Fibroblast of pulmonary artery (primary cell): ENCODE results near the gene ZCCHC14.
A peak's percentile ranks its signal among the peaks of the same experiment; 100 is the strongest.
"Not testable (repeated sequence)": the region's sequence is repeated elsewhere in the genome, so short reads cannot be mapped to it uniquely, and the experiment has no call there.

Experiments
- DNase-seq: peaks from one replicate; pipeline ENCODE4 v3.0.0-alpha.2; 2010; ENCODE audit warnings: low read depth
- H3K4me3 ChIP-seq: replicated peaks from 2 replicates; pipeline ENCODE4 v1.5.1; 2011; ENCODE audit warnings: low read depth, mild to moderate bottlenecking, control low read depth, low read length, moderate library complexity
- CTCF ChIP-seq: IDR thresholded peaks from 2 replicates; pipeline ENCODE4 v1.5.1; 2011; ENCODE audit warnings: mild to moderate bottlenecking, control low read depth, low read length, inconsistent platforms; ENCODE audit errors: missing control alignments

Gene ZCCHC14

GRCh38 chr16:87393680-87394055, 99.2 kb downstream of the ZCCHC14 start:
- DNase-seq: no peak
- no peak for TF ChIP-seq CTCF
- peak overlapping the region; percentile 90 for H3K4me3 ChIP-seq

- peak; percentile 47 for DNase-seq
- TF ChIP-seq CTCF: peak; percentile 31
- H3K4me3 ChIP-seq: peak overlapping the region; percentile 90
These were observed 99.8 kb downstream of the ZCCHC14 start for GRCh38 chr16:87392821-87393679.

- DNase-seq: peak; percentile 97
- TF ChIP-seq CTCF: no peak
- H3K4me3 ChIP-seq: peak within 1 kb of the TSS; percentile 90
These were observed 100.6 kb downstream of the ZCCHC14 start, which contains the start of gene MAP1LC3B for GRCh38 chr16:87391950-87392820. Gene MAP1LC3B, plus strand, starts transcription at chr16:87392336. Its CDS starts 92 bp downstream, at chr16:87392428.

- TF ChIP-seq CTCF: no peak
- H3K4me3 ChIP-seq: peak overlapping the region; percentile 63
- peak; percentile 31 for DNase-seq
These were observed 101.4 kb downstream of the ZCCHC14 start for GRCh38 chr16:87391324-87391949.

GRCh38 chr16:87390641-87391323, 102.0 kb downstream of the ZCCHC14 start:
- no peak for DNase-seq
- no peak for TF ChIP-seq CTCF
- H3K4me3 ChIP-seq: no peak overlapping the region

GRCh38 chr16:87389914-87390313, 102.9 kb downstream of the ZCCHC14 start:
- DNase-seq: not testable (repeated sequence)

More at GRCh38 chr16:87389914-87390313, 102.9 kb downstream of the ZCCHC14 start:
- H3K4me3 ChIP-seq: not testable (repeated sequence)
